NCI-H128 (cell line): ENCODE results near the gene ASIC2.

Source experiments
- DNase-seq: peaks from one replicate; lab custom pipeline; 2025; ENCODE audit not compliant: unreplicated experiment; lab: John Stamatoyannopoulos, UW

Gene ASIC2

DNA sequence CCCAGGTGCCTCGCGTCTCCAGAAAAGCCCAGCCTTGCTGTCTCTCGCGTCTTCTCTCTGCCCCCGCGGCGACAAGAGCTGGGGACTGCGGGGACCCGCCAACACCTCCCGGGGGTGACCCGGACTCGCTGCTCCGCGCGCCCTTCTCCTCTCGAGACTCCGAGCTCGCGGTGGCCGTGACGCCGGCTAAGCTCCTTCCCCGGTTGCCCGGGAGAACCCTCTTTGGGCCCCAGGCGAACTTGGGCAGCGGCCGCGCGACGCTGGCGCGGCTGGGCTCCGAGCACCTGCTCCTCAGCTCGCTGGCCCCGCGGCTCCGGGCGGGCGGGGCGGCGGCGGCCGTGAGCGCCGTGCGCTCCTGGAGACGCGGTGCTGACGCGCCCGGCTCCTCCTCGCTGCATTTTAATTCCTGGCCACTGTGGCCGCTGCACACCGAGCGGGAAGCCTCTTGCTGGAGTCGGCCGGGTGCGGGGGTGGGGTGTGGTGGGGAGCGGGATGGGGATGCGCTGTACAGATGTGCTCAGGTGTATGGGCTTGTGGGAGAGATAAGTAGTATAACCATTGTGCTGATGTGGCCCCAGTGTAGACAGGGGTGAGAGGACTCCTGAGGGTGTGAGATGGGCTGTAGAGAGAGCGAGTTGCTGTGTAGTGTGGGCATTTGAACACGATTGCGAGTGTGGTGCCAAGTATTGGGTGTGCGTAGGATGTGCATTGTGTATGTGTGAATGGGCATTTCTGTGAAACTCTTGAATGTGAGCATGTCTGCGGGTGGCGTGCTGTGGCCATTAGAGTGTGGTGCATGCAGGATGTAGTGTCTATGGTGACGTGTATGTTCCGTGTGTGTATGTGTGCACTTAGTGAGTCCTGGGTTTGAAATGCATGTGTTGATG, at the start of gene ASIC2:
Gene ASIC2, minus strand, starts transcription at position 315 of the 887 bp plus-strand sequence.
- DNase-seq, result no peak

DNA sequence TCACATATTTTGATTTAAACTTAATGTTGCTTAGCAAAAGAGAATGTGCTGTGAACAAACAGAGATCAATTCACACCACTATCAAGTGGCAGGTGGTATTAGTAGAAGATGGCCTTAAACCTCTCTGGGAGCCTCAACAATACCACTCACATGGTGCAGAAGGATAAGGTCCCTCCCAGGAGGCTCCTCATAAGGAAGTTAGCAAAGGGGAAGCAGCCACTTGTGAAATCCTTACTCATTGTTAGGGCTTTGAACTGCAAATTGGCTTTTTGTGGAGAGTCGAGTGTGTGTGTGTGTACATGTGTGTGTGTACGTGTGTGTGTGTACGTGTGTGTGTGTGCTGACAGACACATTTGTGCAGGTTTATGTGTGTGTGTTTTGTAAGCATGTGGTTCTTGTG, 48.9 kb upstream of the ASIC2 start:
- DNase-seq, result no peak

DNA sequence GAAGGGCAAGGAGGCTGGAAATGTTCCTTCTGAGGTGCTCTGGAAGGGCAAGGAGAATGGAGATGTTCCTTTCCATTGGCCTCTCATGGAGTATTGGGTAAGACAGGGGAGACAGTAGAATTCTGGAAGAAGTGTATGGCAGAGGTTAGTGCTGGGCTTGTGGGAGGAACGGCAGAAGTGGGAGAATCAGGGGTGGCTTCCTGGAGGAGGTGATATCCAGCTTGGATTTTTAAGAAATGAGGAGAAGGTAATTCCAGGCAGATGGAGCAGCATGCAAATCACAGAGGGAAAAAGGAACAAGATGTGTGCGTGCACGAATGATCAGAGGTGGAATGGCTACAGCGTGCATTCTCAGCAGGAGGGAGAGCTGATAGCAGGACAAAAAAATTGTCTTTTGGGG, 45.1 kb upstream of the ASIC2 start:
- DNase-seq, result no peak

DNA sequence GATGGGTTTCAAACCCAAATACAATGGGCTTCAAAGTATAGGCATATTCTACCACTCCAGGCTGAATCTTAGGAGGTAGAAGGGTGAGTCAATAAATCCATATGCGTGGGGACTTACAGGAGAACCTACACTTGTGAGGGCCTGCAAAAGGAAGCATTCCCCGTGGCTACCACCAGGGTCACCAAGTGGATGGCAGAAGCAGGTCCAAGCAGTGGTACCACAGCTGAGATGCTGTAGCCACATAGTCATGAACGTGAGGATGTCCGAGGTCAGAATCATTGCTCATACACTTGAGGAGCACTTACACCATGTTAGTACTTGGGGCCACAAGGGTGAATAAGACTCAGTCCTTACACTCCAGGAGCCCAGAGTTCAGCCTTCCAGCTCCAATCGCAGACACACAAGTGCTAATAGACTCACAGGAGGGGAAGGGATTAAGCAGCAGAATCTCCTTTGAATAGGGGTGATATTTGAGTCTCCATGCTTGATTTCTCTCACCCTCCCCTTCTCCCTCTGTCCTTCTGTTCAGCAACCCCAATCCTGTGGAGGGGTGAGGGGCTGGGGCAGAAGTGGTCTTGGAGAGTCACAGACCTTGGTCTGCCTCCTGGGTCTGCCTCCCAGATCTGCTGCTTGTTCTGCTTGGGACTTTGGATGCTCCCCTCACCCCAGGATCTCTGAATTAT, 42.5 kb upstream of the ASIC2 start:
- no peak for DNase-seq

DNA sequence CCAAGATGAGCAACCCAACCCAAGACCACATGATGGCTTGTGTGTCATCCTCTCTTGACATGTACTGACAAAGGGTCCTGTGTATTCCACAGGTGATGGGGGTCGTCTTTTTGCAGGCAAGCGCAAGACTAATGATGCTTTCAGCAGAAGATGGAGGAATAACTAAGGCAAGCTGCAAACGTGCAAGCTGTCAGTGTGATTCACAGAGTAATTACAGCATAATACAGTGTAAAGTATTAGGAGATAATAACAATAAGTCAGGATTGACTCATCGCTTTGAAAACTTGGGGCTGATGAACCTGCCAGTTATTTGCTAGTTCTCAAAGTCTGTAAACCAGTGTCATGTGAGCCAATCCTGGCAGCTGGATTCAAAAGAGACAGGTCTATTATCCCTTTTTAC, 41.6 kb upstream of the ASIC2 start:
- no peak for DNase-seq

DNA sequence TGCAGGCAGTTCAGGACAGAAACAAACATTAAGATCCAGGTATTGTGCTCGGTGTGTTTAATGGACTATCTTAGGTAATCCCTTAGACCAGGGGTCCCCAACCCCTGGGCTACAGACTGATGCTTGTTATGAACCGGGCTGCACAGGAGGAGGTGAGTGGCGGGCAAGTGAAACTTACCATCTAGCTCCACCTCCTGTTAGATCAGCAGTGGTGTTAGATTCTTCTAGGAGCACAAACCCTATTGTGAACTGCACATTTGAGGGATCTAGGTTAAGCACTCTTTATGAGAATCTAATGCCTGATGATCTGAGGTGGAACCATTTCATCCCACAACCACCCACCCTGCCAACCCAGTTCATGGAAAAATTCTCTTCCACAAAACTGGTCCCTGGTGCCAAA, 37.8 kb upstream of the ASIC2 start:
- DNase-seq, result no peak

DNA sequence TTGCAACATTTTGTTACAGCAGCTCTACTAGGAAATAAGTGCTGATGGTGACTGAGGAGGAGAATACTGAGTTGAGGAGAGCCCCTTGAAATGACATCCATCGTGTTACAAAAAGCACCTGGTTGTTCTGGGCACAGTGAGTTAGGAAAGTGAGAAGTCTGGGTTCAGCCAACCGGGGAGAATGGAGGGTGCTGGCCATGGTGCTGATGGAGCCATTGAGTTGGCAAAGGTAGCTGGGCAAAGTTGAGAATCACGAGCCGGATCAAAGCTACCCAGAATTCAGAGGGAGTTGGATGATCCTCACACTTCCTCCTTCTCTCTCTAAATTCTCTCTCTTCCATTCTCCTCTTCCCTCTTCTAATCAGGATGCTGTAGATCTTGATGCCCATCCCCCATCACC, 35.0 kb upstream of the ASIC2 start:
- DNase-seq, result no peak

DNA sequence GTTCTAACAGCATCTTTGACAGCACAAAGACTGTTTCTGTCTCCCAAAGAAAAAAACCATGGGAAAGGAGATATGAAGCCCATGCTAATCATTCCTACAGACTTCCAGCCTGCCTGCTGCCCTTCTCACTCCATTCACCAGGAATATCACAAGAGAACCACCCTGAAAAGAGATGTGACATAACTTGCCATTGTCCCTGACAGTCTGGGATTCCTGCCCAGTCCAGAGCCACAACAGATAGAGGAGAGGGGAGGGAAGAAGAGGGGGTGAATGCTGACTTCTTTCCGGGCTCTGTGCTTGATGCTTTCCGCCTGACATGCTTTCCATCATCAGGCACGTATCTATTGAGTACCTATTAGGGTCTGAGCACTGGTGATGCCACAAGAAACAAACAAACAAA, 31.6 kb upstream of the ASIC2 start:
- DNase-seq, result no peak

DNA sequence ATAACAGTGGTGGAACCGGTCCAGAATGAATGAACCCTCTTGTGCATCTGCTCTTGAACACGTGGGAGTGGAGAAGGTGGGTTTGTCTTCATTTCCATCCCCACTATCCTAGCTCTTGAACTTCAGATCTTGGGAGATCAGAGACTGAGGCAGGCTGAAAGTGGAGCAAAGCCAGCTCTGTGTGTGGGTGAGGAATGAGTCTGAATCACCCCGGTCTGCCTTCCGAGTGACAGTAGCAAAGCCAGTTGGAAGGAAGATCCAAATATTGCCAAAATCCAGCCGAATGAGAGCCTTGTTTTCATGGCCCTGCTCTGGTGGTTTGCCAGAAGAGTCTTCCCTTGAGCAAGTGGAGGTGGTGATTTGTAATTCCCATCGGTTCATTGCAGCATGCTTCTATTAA, 29.0 kb upstream of the ASIC2 start:
- DNase-seq, result no peak

DNA sequence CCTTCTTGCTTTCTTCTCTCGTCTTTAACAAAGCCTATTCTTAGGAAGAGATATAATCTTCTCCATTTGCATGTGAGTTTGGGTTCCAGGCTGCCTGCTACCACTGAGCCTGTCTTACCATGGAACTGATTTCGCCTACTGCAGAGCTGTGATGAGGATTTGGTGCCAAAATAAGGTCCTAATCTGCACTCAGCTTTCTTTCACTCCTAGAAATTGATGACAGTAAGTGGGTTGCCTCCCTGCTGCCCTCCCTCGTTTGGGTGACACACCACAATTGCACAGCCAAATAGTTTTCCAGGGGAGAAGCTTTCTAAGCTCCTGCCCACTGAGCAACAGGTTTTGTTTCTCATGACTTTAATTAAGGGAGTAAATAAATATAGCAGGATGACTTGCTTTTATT, 25.1 kb upstream of the ASIC2 start:
- no peak for DNase-seq

DNA sequence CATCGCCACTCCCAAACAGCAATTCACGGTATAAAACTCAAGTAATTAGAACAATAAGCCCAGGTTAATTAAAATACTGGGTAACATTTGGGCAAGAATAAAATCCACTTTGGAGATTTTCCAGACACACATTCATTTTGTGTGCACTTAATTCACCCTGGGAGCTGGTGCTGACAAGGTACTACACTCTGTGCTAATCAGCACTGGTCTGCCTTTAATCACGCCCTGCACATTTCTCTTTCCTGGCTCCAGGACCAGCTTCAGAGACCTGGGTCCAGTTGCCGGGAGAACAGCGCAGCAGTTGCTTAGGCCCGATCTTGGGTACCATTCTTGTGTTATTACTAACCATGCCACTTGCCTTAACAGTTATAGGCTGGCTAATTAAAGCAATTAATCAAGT, 23.7 kb upstream of the ASIC2 start:
- no peak for DNase-seq

DNA sequence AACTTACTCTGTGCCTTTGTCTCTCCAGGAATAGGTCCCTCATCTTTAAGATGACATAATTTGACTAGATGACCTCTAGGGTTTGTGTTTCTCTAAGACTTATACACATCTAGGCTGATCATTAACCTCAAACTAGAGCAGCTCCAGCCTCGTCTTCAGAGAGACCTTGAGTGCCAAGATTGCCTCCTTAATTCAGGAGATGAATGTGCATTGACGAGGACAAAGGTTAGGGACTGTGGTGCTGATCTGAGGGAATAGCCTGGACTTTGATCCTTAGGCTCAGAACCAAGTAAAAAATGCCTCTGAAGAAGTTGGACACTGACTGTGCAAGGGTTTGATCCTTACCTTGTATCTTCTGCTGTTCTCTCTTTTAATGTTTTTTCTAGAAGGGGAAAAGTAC, 17.2 kb upstream of the ASIC2 start:
- DNase-seq, result no peak

DNA sequence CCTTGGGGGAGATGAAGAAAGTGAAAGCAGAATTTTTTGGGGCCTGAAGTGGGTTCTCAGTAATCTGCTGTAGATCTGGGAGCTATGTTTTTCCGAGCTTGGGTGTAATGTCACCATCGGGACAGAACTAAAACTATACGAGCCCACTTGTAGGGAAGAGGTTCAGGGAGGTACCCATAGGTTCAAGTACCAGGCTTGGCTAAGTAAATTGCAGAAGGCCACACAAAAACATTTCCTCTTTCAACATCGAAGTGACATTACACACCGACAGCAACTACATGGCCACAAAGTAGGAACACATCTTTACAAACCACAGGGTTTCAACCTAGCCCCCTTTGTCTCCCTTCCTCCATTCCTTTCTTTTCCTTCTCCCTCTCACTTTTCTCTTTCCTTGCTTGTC, 10.2 kb upstream of the ASIC2 start:
- no peak for DNase-seq

DNA sequence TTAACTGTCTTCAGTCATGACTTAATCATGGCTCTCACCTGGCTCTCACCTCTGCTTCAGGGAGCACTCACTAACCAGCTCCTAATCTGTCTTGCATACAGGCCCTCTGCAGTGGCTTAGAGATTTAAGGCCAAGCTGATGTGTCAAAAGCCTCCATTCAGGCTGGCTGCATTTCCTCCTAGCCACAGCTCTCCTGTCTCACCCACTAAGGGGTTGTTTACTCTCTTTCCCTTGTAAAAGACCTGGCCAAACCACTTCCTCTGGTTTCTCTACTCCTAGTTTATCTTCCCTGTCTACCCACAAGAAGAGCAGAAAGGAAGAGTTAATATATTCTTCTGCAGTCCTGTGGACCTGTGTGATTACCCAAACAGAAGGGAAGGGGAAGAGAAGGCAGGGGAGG, 9.3 kb upstream of the ASIC2 start:
- DNase-seq, result no peak

DNA sequence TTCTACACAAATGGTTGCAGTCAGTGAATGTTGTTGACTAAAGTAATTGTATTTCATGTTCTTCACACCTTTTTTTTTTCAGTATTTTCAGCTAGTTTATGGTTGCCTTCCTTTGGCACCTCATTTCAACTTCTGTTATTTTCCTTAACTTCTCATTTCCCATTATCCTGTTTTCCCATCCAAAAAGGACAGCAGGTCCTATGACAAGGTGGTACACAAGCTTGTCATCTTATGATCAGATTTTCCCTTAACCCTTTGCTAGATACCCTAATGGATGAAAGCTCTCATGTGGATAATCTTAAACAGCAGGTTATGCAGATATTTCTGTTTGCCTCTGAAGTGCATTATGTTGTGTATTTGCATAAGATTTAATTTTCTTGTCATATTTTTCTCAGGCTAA, 7.1 kb upstream of the ASIC2 start:
- DNase-seq, result no peak

DNA sequence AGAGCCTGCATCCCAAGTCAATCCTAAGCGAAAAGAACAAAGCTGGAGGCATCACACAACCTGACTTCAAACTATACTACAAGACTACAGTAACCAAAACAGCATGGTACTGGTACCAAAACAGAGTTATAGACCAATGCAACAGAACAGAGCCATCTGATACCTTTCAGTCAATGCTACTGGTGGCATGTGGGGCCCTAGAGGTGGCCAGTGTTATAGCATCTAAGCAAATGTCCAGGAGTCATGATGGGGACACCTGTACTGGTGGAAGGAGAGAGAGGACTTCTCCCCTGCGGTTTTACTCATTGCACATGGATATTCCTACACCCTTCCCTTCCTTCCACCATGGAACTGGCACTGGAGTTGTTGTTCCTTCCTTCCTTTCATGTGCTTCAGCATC, 6.0 kb upstream of the ASIC2 start:
- DNase-seq, result no peak

DNA sequence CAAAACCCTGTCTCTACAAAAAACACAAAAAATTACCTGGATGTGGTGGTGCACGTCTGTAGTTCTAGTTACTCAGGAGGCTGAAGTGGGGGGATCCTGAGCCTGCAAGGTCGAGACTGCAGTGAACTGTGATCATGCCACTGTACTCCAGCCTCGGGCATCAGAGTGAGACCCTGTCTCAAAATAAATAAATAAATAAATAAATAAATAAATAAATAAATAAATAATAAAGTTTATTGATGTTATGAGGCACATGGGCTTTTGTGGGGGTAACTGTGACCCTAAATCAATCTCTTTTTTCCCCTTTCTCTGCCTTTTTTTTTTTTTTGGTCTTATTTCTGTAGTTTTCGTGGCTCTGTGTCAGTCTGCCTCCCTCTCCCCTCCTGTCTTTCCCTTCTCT, 4.5 kb upstream of the ASIC2 start:
- DNase-seq, result no peak

DNA sequence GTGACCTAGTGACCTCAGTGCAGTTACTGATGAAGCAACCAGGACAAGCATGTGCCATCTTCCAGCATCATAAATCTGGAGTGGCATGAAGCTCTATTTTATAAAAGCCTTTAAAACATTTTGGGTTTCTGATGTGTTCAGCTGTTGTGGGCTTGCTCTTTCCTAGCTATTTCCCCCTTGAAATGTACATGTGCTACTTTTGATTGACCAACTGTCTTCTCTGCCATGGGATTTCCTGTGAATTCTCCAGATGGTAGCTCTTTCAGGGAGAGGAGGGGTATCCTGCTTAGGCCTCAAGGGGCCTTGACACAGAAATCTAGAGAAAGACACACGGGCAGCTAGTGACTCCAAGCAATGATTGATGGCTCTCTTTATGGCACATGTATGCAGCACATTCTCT, 1.9 kb upstream of the ASIC2 start:
- no peak for DNase-seq

DNA sequence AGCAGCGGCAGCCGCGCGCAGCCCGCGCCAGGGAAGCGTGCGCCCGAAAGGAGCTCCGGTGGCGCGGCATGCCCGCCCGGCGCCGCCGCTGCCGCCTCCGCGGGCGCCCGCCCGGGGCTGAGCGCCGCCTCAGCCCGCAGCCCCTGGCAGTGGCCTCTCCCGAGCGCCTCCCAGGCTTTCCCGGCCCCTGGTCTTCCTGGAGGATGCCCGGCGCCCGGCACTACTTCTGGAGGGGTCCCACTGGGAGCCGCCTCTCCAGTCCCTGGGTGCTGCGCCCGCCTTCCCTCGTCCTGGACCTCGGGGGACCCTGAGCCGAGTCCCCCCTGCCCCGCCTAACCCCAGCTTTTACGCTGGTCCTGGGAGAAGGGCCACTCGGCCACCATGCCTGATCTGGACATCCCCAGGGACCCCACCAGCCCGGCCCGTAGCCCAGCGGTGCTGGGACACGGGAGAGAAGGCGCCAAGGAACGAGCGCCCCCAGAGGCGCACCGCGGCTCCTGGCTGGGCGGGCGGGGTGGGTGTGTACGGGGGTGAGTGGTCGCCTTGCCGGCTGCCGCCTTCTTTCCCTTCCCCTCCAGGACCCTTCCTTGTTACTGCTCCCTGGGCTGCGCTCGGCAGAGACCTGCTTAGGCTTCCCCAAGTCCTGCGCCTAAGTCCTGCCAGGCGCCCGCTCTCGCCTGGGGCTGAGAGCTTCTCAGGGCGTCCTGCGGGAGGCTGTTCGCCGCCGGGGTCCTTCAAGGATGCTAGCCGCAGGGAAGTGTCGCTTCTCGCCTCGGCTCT, 704 bp downstream of the ASIC2 start:
- no peak for DNase-seq

DNA sequence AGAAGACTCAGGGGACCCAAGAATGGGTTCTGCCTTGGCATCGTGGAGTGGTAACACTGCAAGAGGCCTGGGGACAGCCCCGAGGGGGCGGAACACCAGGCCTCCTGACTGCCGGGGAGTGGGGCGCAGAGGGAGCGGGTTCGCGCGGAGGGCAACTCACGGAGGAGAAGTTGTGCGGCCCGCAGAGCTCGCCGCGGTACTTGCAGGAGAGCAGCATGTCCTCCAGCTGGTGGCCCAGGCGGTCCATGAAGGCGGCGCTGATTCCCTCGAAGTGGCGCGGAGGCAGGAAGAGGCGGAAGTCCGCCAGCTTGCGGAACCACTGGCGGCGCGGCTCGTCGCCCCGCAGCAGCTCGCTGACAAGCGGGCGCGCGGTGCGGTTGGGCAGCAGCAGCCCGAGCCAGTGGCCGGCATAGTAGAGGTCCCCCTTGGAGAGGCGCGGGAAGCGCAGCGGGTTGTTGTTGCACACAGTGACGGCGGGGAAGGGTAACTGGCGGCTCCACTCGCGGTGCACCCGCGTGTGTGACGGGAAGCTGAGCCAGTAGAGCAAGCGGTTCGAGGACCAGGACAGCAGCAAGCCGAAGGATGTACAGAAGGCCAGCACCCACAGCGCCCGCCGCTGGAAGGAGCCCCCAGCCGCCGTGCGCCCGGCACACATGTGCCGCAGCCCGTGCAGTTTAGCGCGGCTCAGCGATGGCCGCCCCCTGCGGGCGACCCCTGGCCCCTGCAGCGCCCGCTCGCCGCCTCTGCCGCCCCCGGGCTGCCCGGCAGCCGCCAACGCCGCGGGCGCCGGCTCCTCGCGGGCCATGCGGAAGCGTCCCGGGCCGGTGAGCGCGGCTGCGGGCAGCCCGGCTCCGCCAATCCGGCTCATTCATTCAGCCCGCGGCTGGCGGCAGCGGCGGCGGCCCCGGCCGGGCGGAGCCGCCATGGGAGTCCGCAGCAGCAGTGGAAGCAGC, 1.6 kb downstream of the ASIC2 start:
- DNase-seq, result no peak

DNA sequence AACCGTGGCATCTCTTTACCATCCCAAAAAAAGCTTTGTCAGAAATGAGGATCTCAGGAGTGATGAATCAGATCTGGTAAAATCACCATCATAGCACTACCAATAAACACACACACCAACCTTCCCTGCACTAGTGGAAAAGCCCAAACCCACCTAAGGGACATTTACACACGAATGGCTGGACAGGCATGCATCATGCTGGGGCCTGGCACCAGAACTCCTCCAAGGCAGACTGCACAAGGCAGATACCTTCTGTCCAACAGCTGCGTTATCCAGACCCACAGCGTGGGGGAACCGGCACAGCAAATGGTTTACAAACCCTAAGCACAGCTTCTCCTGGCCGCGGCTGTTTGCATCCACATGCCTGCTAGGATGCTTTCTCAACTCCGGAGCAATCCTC, 2.8 kb downstream of the ASIC2 start:
- no peak for DNase-seq
